ENCODE data around the gene GATAD2B. TPM values are rescaled to one million over a fixed set of nuclear protein-coding genes. Genes with fewer than 3 reads are reported as not detected.

GATAD2B gene
- total and polyA plus RNA-seq, 8 donors: 31.5 to 41.5 (median 33.1) TPM

DNA sequence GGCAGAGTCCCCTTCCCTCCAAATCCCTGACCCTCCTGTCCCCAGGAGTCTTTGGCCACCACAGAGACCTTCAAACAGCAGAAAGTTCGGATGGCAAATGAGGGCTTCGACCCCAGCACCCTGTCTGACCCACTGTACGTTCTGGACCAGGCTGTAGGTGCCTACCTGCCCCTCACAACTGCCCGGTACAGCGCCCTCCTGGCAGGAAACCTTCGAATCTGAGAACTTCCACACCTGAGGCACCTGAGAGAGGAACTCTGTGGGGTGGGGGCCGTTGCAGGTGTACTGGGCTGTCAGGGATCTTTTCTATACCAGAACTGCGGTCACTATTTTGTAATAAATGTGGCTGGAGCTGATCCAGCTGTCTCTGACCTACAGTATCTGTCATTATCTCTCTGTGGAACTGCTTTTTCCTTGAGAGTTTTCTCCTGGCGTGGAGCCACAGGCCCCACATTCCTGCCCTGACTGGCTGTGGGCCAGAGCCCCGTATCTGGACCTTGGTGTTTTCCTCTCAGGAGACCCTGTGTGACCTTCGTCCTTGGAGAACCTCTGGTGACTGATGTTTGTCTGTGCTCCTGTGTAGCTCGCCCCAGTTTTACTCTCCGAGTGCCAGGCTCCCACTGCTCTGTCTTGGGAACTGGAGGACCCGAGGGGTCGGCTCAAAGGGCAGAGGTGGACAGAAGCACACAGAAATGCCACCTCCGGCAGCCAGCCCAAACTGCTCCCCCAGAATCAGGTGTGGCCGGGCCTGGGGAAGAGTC is 142.8 kb downstream of the GATAD2B start:
- no peaks in the 10 kb centered on the region for H3K9me3 ChIP-seq
- ATAC-seq (no peak), DNase-seq (no peak)
- peaks cover 12 to 57% of the 10 kb centered on the region in 2 donors for H3K4me1 ChIP-seq
- peaks cover 0 to 17% of the 10 kb centered on the region in 2 donors for H3K36me3 ChIP-seq
- H3K27ac ChIP-seq: no peak overlapping the region
- intact Hi-C loops (cut with DNase I): no loop called here
- TF ChIP-seq, protein P1, sequence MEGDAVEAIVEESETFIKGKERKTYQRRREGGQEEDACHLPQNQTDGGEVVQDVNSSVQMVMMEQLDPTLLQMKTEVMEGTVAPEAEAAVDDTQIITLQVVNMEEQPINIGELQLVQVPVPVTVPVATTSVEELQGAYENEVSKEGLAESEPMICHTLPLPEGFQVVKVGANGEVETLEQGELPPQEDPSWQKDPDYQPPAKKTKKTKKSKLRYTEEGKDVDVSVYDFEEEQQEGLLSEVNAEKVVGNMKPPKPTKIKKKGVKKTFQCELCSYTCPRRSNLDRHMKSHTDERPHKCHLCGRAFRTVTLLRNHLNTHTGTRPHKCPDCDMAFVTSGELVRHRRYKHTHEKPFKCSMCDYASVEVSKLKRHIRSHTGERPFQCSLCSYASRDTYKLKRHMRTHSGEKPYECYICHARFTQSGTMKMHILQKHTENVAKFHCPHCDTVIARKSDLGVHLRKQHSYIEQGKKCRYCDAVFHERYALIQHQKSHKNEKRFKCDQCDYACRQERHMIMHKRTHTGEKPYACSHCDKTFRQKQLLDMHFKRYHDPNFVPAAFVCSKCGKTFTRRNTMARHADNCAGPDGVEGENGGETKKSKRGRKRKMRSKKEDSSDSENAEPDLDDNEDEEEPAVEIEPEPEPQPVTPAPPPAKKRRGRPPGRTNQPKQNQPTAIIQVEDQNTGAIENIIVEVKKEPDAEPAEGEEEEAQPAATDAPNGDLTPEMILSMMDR (IDR thresholded peaks at IDR 0.05): no peak
- H3K27me3 ChIP-seq: no peaks in the 10 kb centered on the region
- H3K4me3 ChIP-seq: no peak overlapping the region

DNA sequence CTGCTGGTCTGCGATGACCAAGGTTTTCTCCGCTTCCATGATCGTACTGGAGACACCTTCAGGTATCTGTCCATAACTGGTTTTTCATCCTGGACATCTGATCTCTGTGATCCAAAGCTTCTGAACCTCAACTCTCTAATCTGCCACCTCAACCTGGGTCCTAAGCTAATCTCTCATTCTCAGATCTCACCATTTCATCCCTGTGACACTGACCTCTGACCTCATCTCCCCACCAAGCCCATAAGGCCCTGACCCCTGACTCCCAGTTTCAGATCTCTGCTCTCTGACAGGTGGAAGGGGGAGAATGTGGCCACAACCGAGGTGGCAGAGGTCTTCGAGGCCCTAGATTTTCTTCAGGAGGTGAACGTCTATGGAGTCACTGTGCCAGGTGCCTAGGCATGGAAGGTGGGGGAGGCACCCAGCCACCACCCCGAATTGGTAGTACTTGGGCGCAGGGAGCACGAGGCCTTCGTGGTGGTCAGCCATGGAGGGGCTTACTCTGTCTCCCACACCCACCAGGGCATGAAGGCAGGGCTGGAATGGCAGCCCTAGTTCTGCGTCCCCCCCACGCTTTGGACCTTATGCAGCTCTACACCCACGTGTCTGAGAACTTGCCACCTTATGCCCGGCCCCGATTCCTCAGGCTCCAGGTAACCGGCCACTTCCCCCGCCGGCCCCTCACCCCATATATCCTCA is 143.8 kb downstream of the GATAD2B start:
- no peaks in the 10 kb centered on the region for H3K9me3 ChIP-seq
- H3K27ac ChIP-seq: no peak overlapping the region
- no peak overlapping the region for H3K4me3 ChIP-seq
- DNase-seq (no peak), ATAC-seq (no peak)
- H3K36me3 ChIP-seq: peaks cover 0 to 17% of the 10 kb centered on the region in 2 donors
- TF ChIP-seq, protein P1 (IDR thresholded peaks at IDR 0.05): no peak
- H3K4me1 ChIP-seq: peaks cover 19 to 64% of the 10 kb centered on the region in 2 donors
- no peaks in the 10 kb centered on the region for H3K27me3 ChIP-seq
- intact Hi-C loops (cut with DNase I): no loop called here

DNA sequence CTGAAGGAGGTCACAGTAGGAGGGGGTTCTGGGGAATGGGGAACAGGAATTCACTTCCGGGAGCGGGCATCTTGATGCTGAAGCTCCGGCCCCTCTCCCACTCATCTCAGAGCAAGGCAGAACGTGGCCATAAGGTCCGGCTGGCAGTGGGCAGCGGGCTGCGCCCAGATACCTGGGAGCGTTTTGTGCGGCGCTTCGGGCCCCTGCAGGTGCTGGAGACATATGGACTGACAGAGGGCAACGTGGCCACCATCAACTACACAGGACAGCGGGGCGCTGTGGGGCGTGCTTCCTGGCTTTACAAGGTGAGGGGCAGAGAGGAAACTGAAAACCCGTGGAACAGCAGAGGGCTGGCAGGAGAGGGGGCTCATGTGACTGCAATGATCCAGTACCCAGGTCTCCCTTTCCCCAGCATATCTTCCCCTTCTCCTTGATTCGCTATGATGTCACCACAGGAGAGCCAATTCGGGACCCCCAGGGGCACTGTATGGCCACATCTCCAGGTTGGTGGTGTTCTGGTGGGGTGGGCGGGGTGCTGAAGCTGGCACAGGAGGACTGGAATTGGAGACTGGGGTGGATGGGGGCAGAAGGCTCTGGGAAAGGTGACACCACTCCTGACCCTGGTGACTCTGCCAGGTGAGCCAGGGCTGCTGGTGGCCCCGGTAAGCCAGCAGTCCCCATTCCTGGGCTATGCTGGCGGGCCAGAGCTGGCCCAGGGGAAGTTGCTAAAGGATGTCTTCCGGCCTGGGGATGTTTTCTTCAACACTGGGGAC is 144.5 kb downstream of the GATAD2B start:
- Histone ChIP-seq H3K27ac (no peak overlapping the region), H3K36me3 (peaks cover 0 to 18% of the 10 kb centered on the region in 2 donors)
- intact Hi-C loops (cut with DNase I): no loop called here

DNA sequence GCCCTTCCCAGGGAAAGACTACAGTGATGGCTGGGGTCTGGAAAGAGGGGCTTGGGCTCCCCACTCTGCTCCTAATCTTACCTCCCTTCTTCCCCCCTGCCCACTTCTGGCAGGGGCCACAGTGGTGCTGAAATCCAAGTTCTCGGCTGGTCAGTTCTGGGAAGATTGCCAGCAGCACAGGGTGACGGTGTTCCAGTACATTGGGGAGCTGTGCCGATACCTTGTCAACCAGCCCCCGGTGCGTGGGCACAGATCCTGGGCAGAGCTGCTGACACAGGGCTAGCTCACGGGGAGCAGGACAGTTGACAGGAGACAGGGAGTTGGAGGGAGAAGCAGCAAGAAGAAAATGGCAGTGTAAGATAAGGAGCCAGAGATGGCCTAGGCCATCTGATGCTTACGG is 145.1 kb downstream of the GATAD2B start:
- H3K4me3 ChIP-seq: peak overlapping the region in 1 of 2 donors; percentile 84
- TF ChIP-seq, protein P1 (IDR thresholded peaks at IDR 0.05): no peak
- intact Hi-C loops (cut with DNase I): no loop called here
- DNase-seq (no peak), ATAC-seq (no peak)
- peaks cover 20 to 70% of the 10 kb centered on the region in 2 donors for H3K4me1 ChIP-seq
- peaks cover 0 to 24% of the 10 kb centered on the region in 2 donors for H3K36me3 ChIP-seq
- H3K27ac ChIP-seq: no peak overlapping the region
- no peaks in the 10 kb centered on the region for H3K27me3 ChIP-seq
- H3K9me3 ChIP-seq: no peaks in the 10 kb centered on the region

More for the DNA sequence above, 144.5 kb downstream of the GATAD2B start:
- ATAC-seq (no peak), DNase-seq (no peak)
- Histone ChIP-seq H3K4me1 (peaks cover 21 to 68% of the 10 kb centered on the region in 2 donors), H3K9me3 (no peaks in the 10 kb centered on the region), H3K27me3 (no peaks in the 10 kb centered on the region), H3K4me3 (no peak overlapping the region)
- TF ChIP-seq, protein P1 (IDR thresholded peaks at IDR 0.05): no peak
